ENCODE results near the gene NUP54. TPM values are rescaled to one million over a fixed set of nuclear protein-coding genes. Genes with fewer than 3 reads are reported as not detected.

Gene NUP54
- total and polyA plus RNA-seq, 8 donors, result 9.3 to 87.6 (median 17.9) TPM

DNA sequence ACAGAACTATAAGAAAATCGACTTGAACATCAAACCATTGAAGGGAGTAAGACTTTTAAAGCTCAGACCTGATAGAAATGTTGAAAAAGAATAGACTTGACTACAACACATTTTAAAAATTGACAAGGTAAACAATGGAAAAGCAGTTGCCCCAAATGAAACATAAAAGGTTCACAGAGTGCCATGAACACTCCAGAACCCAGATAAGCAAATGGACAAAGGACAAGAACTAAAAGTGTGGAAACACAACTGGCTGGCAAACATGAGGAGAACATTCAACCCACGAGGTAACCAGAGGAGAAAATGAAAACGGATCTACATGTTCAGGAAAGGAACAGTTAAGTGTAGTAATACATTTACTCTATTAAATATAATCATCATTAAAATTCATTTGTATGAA lies 39.0 kb upstream of the NUP54 start:
- Histone ChIP-seq H3K27me3 (no peaks in the 10 kb centered on the region), H3K9me3 (no peaks in the 10 kb centered on the region), H3K27ac (peak overlapping the region in 3 of 5 donors; percentile 21 to 69 (median 35)), H3K36me3 (peaks cover 8 to 44% (median 34%) of the 10 kb centered on the region in 4 donors), H3K4me3 (no peak overlapping the region), H3K4me1 (peaks cover 23 to 55% (median 44%) of the 10 kb centered on the region in 4 donors)
- intact Hi-C loops (cut with DNase I; ENCODE audit: low total_unique reads), result loop anchor here (10.0 kb wide), 1 partner anchor 58 kb away; no protein-coding TSS in a partner anchor
- TF ChIP-seq, protein P1, sequence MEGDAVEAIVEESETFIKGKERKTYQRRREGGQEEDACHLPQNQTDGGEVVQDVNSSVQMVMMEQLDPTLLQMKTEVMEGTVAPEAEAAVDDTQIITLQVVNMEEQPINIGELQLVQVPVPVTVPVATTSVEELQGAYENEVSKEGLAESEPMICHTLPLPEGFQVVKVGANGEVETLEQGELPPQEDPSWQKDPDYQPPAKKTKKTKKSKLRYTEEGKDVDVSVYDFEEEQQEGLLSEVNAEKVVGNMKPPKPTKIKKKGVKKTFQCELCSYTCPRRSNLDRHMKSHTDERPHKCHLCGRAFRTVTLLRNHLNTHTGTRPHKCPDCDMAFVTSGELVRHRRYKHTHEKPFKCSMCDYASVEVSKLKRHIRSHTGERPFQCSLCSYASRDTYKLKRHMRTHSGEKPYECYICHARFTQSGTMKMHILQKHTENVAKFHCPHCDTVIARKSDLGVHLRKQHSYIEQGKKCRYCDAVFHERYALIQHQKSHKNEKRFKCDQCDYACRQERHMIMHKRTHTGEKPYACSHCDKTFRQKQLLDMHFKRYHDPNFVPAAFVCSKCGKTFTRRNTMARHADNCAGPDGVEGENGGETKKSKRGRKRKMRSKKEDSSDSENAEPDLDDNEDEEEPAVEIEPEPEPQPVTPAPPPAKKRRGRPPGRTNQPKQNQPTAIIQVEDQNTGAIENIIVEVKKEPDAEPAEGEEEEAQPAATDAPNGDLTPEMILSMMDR (IDR thresholded peaks at IDR 0.05), result no peak
- no peak for TF ChIP-seq EP300 (IDR thresholded peaks at IDR 0.05)
- TF ChIP-seq POLR2AphosphoS5 (IDR thresholded peaks at IDR 0.05), result no peak
- no peak for TF ChIP-seq POLR2A (IDR thresholded peaks at IDR 0.05)
- 11 to 29% (median 22%) methylated on average over 3 of the region's 3 CpGs for WGBS, 5 donors
- no peak for DNase-seq

DNA sequence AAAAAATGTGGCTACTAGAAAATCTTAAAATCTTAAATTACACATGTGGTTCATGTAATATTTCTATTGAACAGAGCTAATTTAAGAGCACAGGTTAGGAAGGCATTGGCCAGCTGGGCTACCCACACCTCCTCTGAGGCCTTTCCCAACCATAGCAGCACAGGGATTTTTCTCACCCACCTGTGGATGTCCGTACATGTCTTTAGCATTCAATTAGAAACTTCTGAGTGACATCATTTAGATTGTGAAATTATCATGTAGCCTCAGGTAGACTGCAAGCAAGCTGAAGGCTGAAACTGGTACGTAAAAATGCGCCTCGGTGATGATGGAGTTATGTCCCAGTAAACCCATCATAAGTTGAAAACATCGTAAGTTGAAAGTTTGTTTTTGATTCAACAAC lies 34.3 kb upstream of the NUP54 start:
- H3K27ac ChIP-seq, result no peak overlapping the region
- TF ChIP-seq POLR2A (IDR thresholded peaks at IDR 0.05) (no peak), EP300 (IDR thresholded peaks at IDR 0.05) (no peak), POLR2AphosphoS5 (IDR thresholded peaks at IDR 0.05) (no peak)
- TF ChIP-seq, protein P1 (IDR thresholded peaks at IDR 0.05), result no peak
- H3K36me3 ChIP-seq, result peaks cover 9 to 36% (median 32%) of the 10 kb centered on the region in 4 donors
- H3K4me3 ChIP-seq, result no peak overlapping the region
- DNase-seq, result no peak
- 91 to 96% (median 94%) methylated on average over 5 of the region's 5 CpGs for WGBS, 5 donors
- H3K4me1 ChIP-seq, result peaks cover 8 to 53% (median 40%) of the 10 kb centered on the region in 4 donors
- H3K27me3 ChIP-seq, result no peaks in the 10 kb centered on the region
- intact Hi-C loops (cut with DNase I; ENCODE audit: low total_unique reads), result loop anchor here (10.0 kb wide), 1 partner anchor 62 kb away; no protein-coding TSS in a partner anchor
- no peaks in the 10 kb centered on the region for H3K9me3 ChIP-seq

DNA sequence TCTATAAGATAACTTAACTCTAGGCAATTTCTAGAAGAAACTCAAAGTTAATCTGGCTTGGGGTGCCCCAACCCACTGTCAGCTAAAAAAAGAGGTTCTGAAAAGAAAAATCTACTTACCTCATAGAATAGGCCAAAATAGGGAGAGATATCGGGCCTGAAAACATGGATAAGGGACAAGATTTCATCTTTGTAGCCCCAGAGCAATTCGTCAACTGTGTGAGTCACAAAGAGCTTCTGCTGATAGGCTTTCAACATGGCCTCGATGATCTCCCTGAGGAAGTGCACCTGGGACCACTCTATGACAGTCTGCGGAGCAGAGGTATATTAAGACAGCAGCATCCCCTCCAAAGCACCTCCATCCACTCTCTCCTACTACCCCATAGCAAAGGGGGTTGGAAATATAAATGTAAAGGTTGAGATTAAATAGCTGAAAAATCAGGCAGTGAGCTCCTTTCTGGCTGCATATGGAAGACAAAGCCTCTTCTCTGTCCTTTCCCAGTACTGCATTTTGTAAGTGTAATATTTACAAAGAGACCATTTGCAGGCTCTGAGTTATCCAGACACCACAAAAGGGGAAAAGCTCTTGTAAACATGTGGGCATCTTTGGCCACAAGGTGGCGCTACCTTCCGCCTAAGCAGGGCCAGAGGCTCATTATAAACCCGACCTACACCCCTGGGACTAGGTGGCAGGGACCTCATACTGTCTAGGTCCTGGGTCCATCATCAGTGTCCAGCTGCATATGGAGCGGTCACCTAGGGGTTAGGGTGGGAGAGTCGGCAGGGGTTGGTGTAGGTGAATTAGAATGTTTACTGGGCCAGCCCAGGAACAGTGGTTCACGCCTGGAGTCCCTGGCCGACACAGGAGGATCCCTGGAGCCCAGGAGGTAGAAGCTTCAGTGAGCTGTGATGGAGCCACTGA lies 31.5 kb upstream of the NUP54 start:
- 45 to 57% (median 51%) methylated on average over 11 of the region's 11 CpGs for WGBS, 5 donors
- intact Hi-C loops (cut with DNase I; ENCODE audit: low total_unique reads), result loop anchor here (10.0 kb wide), 3 partner anchors 65 to 315 kb away; partner anchors contain the start of gene STBD1

DNA sequence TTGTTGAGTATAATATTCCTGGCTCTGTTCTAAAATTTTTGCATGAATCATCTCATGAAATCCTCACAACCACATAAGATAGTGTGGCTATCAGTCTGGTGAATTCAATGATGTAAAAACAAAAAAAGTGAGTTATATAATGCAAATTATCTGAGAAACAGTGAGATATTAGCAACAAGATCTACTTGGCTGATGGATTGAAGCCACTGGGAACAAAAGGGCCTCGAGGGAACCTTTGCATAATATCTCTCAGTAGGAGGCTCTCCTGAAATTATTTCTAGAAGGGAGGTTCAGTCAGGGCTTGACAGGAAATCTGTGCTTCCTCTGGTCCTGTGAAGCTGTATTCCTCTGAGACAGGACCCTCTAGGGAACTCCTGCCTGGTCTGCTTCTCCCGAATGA lies 30.1 kb upstream of the NUP54 start:
- TF ChIP-seq POLR2AphosphoS5 (IDR thresholded peaks at IDR 0.05) (no peak), POLR2A (IDR thresholded peaks at IDR 0.05) (no peak)
- TF ChIP-seq, protein P1 (IDR thresholded peaks at IDR 0.05), result no peak
- Histone ChIP-seq H3K27ac (no peak overlapping the region), H3K4me3 (no peak overlapping the region), H3K36me3 (peaks cover 31 to 70% (median 58%) of the 10 kb centered on the region in 4 donors), H3K9me3 (no peaks in the 10 kb centered on the region), H3K27me3 (no peaks in the 10 kb centered on the region), H3K4me1 (peaks cover 0 to 24% (median 13%) of the 10 kb centered on the region in 4 donors)
- DNase-seq, result no peak
- intact Hi-C loops (cut with DNase I; ENCODE audit: low total_unique reads), result loop anchor here (10.0 kb wide), 2 partner anchors 127 to 317 kb away; partner anchors contain the start of gene STBD1
- WGBS, 5 donors, result 51 to 65% (median 60%) methylated on average over 2 of the region's 2 CpGs

More for the DNA sequence above, 31.5 kb upstream of the NUP54 start:
- Histone ChIP-seq H3K36me3 (peaks cover 17 to 56% (median 45%) of the 10 kb centered on the region in 4 donors), H3K9me3 (no peaks in the 10 kb centered on the region), H3K27me3 (no peaks in the 10 kb centered on the region), H3K4me3 (no peak overlapping the region), H3K4me1 (peaks cover 4 to 35% (median 20%) of the 10 kb centered on the region in 4 donors), H3K27ac (peak overlapping the region in 2 of 5 donors; percentile 30 to 37)
- TF ChIP-seq POLR2AphosphoS5 (IDR thresholded peaks at IDR 0.05), result peak in 1 of 3 donors; percentile 50
- TF ChIP-seq, protein P1 (IDR thresholded peaks at IDR 0.05), result peak in 5 of 7 experiments; percentile 62 to 98 (median 89)
- no peak for TF ChIP-seq EP300 (IDR thresholded peaks at IDR 0.05)
- DNase-seq, result peak; percentile 93 to 94
